GM10248 (cell line): ENCODE data around the gene ERC2.

Experiments used
- CTCF ChIA-PET: fragments of 300-600 bp; sonication (Branson Sonifier 250); formaldehyde crosslinking; extraction: SDS; loops from one replicate; lab custom pipeline; 2021; ENCODE audit warnings: antibody characterized with exemption; lab: Yijun Ruan, JAX
- POLR2A ChIA-PET: fragments of 350-650 bp; sonication (Branson Sonifier 250); formaldehyde crosslinking; extraction: SDS; loops from one replicate; lab custom pipeline; 2020; ENCODE audit warnings: antibody characterized with exemption; lab: Yijun Ruan, JAX
- DNase-seq: peaks from one replicate; pipeline ENCODE4 v3.0.0; 2012; ENCODE audit errors: extremely low spot score
- TF ChIP-seq, protein P1 (sequence below): IDR thresholded peaks from 2 replicates; pipeline ENCODE4 v1.5.1; 2012; ENCODE audit warnings: mild to moderate bottlenecking, low read depth; ENCODE audit errors: extremely low read depth, missing control alignments, control extremely low read depth

The ERC2 gene

DNA sequence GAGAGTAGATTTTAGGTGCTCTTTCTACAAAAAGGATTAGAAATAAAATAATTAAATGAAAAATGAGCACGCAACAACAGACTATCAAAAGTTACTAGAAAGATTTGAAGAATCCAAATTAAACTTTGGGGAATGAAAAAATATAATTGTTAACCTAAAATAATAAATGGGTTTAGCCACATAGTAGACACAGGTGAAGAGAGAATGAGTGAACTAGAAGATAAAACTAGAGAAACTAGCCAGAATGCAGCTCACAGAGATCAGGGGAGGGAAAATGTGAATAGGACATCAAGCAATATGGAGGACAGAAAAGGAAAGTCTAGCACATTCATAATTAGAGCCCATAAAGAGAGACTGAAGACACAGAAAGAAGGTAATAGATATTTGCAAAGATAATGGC, 670.5 kb downstream of the ERC2 start:
- no peak for DNase-seq
- POLR2A ChIA-PET = no interaction called here
- TF ChIP-seq, protein P1, sequence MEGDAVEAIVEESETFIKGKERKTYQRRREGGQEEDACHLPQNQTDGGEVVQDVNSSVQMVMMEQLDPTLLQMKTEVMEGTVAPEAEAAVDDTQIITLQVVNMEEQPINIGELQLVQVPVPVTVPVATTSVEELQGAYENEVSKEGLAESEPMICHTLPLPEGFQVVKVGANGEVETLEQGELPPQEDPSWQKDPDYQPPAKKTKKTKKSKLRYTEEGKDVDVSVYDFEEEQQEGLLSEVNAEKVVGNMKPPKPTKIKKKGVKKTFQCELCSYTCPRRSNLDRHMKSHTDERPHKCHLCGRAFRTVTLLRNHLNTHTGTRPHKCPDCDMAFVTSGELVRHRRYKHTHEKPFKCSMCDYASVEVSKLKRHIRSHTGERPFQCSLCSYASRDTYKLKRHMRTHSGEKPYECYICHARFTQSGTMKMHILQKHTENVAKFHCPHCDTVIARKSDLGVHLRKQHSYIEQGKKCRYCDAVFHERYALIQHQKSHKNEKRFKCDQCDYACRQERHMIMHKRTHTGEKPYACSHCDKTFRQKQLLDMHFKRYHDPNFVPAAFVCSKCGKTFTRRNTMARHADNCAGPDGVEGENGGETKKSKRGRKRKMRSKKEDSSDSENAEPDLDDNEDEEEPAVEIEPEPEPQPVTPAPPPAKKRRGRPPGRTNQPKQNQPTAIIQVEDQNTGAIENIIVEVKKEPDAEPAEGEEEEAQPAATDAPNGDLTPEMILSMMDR = no peak
- CTCF ChIA-PET = no interaction called here

DNA sequence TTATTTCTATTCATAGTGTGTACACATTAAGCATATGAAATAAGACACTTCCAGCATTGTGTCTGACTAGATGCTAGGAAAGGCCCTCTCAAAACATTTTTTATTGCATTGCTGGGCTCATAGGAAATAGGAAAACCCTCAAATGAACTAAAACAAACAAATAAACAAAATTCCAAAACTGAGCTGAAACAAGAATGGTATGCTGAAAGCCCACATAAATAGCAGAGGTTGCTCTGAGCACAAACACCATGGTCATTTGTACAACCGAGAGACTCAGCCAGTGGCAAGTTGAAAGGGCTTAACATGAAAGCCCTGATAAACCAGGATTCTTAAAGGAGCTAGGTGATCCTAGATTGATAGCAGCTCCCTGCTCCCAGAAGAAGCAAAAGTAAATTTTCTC, 671.2 kb downstream of the ERC2 start:
- CTCF ChIA-PET = no interaction called here
- POLR2A ChIA-PET = no interaction called here
- DNase-seq = no peak
- TF ChIP-seq, protein P1 = no peak

DNA sequence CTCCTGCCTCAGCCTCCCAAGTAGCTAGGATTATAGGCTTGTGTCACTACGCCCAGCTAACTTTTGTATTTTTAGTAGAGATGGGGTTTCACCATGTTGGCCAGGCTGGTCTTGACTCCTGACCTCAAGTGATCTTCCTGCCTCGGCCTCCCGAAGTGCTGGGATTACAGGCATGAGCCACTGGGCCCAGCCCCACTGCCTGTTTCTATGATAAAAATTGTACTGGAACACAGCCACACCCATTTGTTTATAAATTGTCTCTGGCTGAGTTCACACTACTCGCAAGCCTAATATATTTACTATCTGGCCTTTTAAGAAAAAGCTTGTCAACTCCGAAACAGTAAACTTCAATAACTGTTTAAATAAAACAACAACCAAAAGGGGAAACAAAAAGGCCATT, 671.7 kb downstream of the ERC2 start:
- CTCF ChIA-PET = no interaction called here
- TF ChIP-seq, protein P1 = no peak
- DNase-seq = no peak
- POLR2A ChIA-PET = no interaction called here

DNA sequence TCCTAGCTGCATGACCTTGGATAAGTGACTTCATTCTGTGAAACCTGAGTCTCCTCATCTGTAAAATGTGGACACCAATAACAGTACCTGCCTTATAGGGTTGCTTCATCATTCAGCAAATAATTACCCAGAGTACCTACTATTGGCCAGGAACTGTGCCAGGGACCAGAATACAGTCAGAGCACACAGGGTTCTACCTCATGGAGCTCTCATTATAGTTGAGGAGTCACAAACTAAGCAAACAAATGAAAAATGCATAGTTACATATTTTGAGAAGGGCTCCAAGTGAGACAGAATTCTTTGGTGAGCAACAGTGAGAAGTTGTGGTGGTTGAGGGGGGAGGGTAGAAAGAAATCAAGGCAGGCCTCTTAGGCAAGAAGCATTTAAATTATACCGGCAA, 672.5 kb downstream of the ERC2 start:
- CTCF ChIA-PET = interaction anchor here (1.5 kb wide), 1 partner anchor 9 kb away, joined by 5 read pairs; no protein-coding TSS in a partner anchor
- no peak for DNase-seq
- TF ChIP-seq, protein P1 = no peak
- POLR2A ChIA-PET = no interaction called here

DNA sequence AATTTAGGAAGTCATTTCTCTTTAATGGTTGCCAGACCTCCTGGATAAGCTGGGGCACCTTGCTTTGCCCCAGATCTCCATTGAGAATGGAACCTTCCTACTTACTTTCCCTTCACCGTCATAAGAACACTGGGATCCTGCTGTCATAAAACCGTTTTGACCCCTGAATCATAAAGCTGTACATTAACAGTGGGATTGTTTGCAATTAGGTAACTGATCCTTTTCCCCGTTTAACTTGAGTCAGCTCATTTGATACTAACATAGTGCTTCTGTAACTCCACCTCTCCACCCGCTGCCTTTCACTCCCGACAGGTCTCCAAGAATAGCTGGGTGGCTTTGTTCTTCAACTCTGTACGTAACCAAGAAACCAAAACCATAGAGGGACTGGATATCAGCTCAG, 673.0 kb downstream of the ERC2 start:
- TF ChIP-seq, protein P1 = no peak
- no peak for DNase-seq
- ChIA-PET POLR2A (no interaction called here), CTCF (interaction anchor here (1.5 kb wide), 1 partner anchor 9 kb away, joined by 5 read pairs; no protein-coding TSS in a partner anchor)

DNA sequence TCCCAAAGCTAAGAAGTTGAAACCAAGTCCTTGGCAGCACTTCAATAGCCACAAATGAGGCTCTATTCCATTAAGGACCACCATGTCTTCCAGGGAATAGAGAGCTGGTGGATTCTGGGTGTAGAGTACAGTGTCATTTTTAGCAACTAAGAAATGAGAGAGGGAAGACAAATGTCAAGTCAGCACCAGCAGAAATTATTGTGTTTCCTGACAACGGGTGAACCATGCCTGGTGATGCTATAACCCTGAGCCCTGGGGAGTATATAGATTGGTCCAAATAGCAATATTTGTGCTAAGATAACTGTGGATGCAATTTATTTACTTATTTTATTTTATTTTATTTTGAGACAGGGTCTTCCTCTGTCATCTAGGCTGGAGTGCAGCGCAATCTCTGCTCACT, 675.5 kb downstream of the ERC2 start:
- CTCF ChIA-PET = no interaction called here
- DNase-seq = no peak
- POLR2A ChIA-PET = no interaction called here
- TF ChIP-seq, protein P1 = no peak

DNA sequence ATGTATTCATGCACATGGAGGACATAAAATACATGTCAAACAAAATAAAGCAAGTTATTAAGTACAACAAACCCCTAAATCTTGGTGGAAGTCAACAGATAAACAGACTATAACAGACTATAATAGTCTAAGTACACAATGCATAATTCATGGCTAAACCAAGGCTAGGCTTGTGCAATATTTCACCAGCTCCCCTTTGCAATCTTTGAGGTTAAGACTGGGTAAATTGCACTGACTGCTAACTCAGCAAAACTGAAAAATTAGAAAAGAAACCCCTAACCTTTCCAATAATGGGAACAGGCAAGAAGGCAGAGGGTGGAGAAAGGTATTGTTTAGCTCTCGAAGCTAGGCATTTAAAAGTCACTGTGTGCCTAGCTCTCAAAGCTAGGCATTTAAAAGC, 676.3 kb downstream of the ERC2 start:
- TF ChIP-seq, protein P1 = no peak
- ChIA-PET POLR2A (no interaction called here), CTCF (no interaction called here)
- DNase-seq = no peak
